ENCODE data around the gene MCF2L2. TPM values are rescaled to one million over a fixed set of nuclear protein-coding genes. Genes with fewer than 3 reads are reported as not detected.
"Not testable (repeated sequence)": the region's sequence is repeated elsewhere in the genome, so short reads cannot be mapped to it uniquely, and the experiment has no call there.

MCF2L2 gene
- 10 to 100 TPM in 1 of 2 donors, 1 to 10 TPM in 1; 7.6 to 11.5 TPM for total RNA-seq

GRCh38 chr3:183428447-183429211 is at the start of gene MCF2L2:
Gene MCF2L2, minus strand, starts transcription at chr3:183428619. Its CDS starts 642 bp downstream, at chr3:183427977.
- H3K36me3 Mint-ChIP-seq (ENCODE audit: insufficient read depth in 2 of 2): peaks cover 0 to 3% of the 10 kb centered on the region in 2 donors
- peak; percentile 87 to 88 for ATAC-seq (replicated peaks in 1 of 2)
- H3K4me1 Mint-ChIP-seq (ENCODE audit: low read depth): peaks cover 53% of the 10 kb centered on the region
- H3K4me3 Mint-ChIP-seq: peak within 1 kb of the TSS; percentile 93 to 94
- peaks cover 24% of the 10 kb centered on the region for H3K27me3 Mint-ChIP-seq (ENCODE audit: low read depth)
- DNase-seq: peak; percentile 89 to 90
- peak within 1 kb of the TSS; percentile 27 for H3K27ac Mint-ChIP-seq
- no peaks in the 10 kb centered on the region for H3K9me3 Mint-ChIP-seq

GRCh38 chr3:183477801-183478456 is 49.5 kb upstream of the MCF2L2 start:
- H3K27me3 Mint-ChIP-seq (ENCODE audit: low read depth): no peaks in the 10 kb centered on the region
- no peaks in the 10 kb centered on the region for H3K9me3 Mint-ChIP-seq
- no peak for DNase-seq
- H3K4me3 Mint-ChIP-seq: no peak overlapping the region
- no peaks in the 10 kb centered on the region for H3K36me3 Mint-ChIP-seq (ENCODE audit: insufficient read depth in 2 of 2)
- no peak for ATAC-seq (replicated peaks in 1 of 2)
- no peak overlapping the region for H3K27ac Mint-ChIP-seq
- H3K4me1 Mint-ChIP-seq (ENCODE audit: low read depth): peaks cover 17% of the 10 kb centered on the region

GRCh38 chr3:183475764-183476162 is 47.3 kb upstream of the MCF2L2 start:
- not testable (repeated sequence) for DNase-seq; H3K27me3 Mint-ChIP-seq (ENCODE audit: low read depth); H3K27ac Mint-ChIP-seq; H3K4me3 Mint-ChIP-seq; ATAC-seq (replicated peaks in 1 of 2); H3K36me3 Mint-ChIP-seq (ENCODE audit: insufficient read depth in 2 of 2); H3K4me1 Mint-ChIP-seq (ENCODE audit: low read depth); H3K9me3 Mint-ChIP-seq

GRCh38 chr3:183475016-183475763 is 46.8 kb upstream of the MCF2L2 start:
- H3K4me3 Mint-ChIP-seq: no peak overlapping the region
- H3K36me3 Mint-ChIP-seq (ENCODE audit: insufficient read depth in 2 of 2): no peaks in the 10 kb centered on the region

GRCh38 chr3:183473969-183474368 is 45.5 kb upstream of the MCF2L2 start:
- H3K4me1 Mint-ChIP-seq (ENCODE audit: low read depth): peaks cover 13% of the 10 kb centered on the region
- H3K27me3 Mint-ChIP-seq (ENCODE audit: low read depth): no peaks in the 10 kb centered on the region
- no peaks in the 10 kb centered on the region for H3K9me3 Mint-ChIP-seq
- ATAC-seq (replicated peaks in 1 of 2) (no peak), DNase-seq (no peak)
- H3K4me3 Mint-ChIP-seq: no peak overlapping the region
- H3K36me3 Mint-ChIP-seq (ENCODE audit: insufficient read depth in 2 of 2): no peaks in the 10 kb centered on the region
- no peak overlapping the region for H3K27ac Mint-ChIP-seq

More at GRCh38 chr3:183475016-183475763, 46.8 kb upstream of the MCF2L2 start:
- Mint-ChIP-seq H3K27me3 (ENCODE audit: low read depth) (no peaks in the 10 kb centered on the region), H3K4me1 (ENCODE audit: low read depth) (peaks cover 5% of the 10 kb centered on the region), H3K9me3 (no peaks in the 10 kb centered on the region), H3K27ac (no peak overlapping the region)
- no peak for ATAC-seq (replicated peaks in 1 of 2)
- no peak for DNase-seq

- H3K4me1 Mint-ChIP-seq (ENCODE audit: low read depth): peaks cover 24% of the 10 kb centered on the region
- no peaks in the 10 kb centered on the region for H3K9me3 Mint-ChIP-seq
- no peak overlapping the region for H3K27ac Mint-ChIP-seq
- no peaks in the 10 kb centered on the region for H3K36me3 Mint-ChIP-seq (ENCODE audit: insufficient read depth in 2 of 2)
- H3K4me3 Mint-ChIP-seq: no peak overlapping the region
- no peak for ATAC-seq (replicated peaks in 1 of 2)
- DNase-seq: no peak
- no peaks in the 10 kb centered on the region for H3K27me3 Mint-ChIP-seq (ENCODE audit: low read depth)
Observed at GRCh38 chr3:183472155-183472554, 43.7 kb upstream of the MCF2L2 start.

- peak overlapping the region; percentile 92 for H3K27ac Mint-ChIP-seq
- H3K27me3 Mint-ChIP-seq (ENCODE audit: low read depth): no peaks in the 10 kb centered on the region
- no peaks in the 10 kb centered on the region for H3K36me3 Mint-ChIP-seq (ENCODE audit: insufficient read depth in 2 of 2)
- H3K9me3 Mint-ChIP-seq: no peaks in the 10 kb centered on the region
- ATAC-seq (replicated peaks in 1 of 2): peak; percentile 75 to 79
- no peak for DNase-seq
- H3K4me1 Mint-ChIP-seq (ENCODE audit: low read depth): peaks cover 24% of the 10 kb centered on the region
- H3K4me3 Mint-ChIP-seq: peak overlapping the region; percentile 57 to 82
Observed at GRCh38 chr3:183468424-183468823, 40.0 kb upstream of the MCF2L2 start.

GRCh38 chr3:183466575-183466974 is 38.2 kb upstream of the MCF2L2 start:
- Mint-ChIP-seq H3K27ac (no peak overlapping the region), H3K4me3 (no peak overlapping the region), H3K9me3 (no peaks in the 10 kb centered on the region), H3K4me1 (ENCODE audit: low read depth) (peaks cover 24% of the 10 kb centered on the region), H3K27me3 (ENCODE audit: low read depth) (no peaks in the 10 kb centered on the region), H3K36me3 (ENCODE audit: insufficient read depth in 2 of 2) (no peaks in the 10 kb centered on the region)
- DNase-seq (no peak), ATAC-seq (replicated peaks in 1 of 2) (no peak)

- not testable (repeated sequence) for H3K4me3 Mint-ChIP-seq; H3K9me3 Mint-ChIP-seq; H3K36me3 Mint-ChIP-seq (ENCODE audit: insufficient read depth in 2 of 2); ATAC-seq (replicated peaks in 1 of 2); DNase-seq; H3K27ac Mint-ChIP-seq; H3K27me3 Mint-ChIP-seq (ENCODE audit: low read depth)
- peaks cover 24% of the 10 kb centered on the region for H3K4me1 Mint-ChIP-seq (ENCODE audit: low read depth)
Observed at GRCh38 chr3:183465710-183466109, 37.3 kb upstream of the MCF2L2 start.

GRCh38 chr3:183464480-183464879 is 36.1 kb upstream of the MCF2L2 start:
- Mint-ChIP-seq H3K36me3 (ENCODE audit: insufficient read depth in 2 of 2) (no peaks in the 10 kb centered on the region), H3K4me1 (ENCODE audit: low read depth) (peaks cover 17% of the 10 kb centered on the region)
- DNase-seq: no peak

GRCh38 chr3:183460081-183461055 is 31.9 kb upstream of the MCF2L2 start:
- Mint-ChIP-seq H3K27ac (no peak overlapping the region), H3K27me3 (ENCODE audit: low read depth) (no peaks in the 10 kb centered on the region), H3K36me3 (ENCODE audit: insufficient read depth in 2 of 2) (no peaks in the 10 kb centered on the region), H3K4me1 (ENCODE audit: low read depth) (no peaks in the 10 kb centered on the region), H3K4me3 (no peak overlapping the region), H3K9me3 (no peaks in the 10 kb centered on the region)
- ATAC-seq (replicated peaks in 1 of 2): no peak
- DNase-seq: no peak

More at GRCh38 chr3:183464480-183464879, 36.1 kb upstream of the MCF2L2 start:
- Mint-ChIP-seq H3K27me3 (ENCODE audit: low read depth) (no peaks in the 10 kb centered on the region), H3K27ac (no peak overlapping the region), H3K9me3 (no peaks in the 10 kb centered on the region), H3K4me3 (no peak overlapping the region)
- no peak for ATAC-seq (replicated peaks in 1 of 2)

GRCh38 chr3:183455089-183455488 is 26.7 kb upstream of the MCF2L2 start:
- Mint-ChIP-seq H3K27ac (no peak overlapping the region), H3K27me3 (ENCODE audit: low read depth) (no peaks in the 10 kb centered on the region), H3K4me1 (ENCODE audit: low read depth) (no peaks in the 10 kb centered on the region), H3K36me3 (ENCODE audit: insufficient read depth in 2 of 2) (no peaks in the 10 kb centered on the region), H3K4me3 (no peak overlapping the region), H3K9me3 (no peaks in the 10 kb centered on the region)
- DNase-seq (no peak), ATAC-seq (replicated peaks in 1 of 2) (no peak)
